Central memory CD4-positive, alpha-beta T cell (primary cell): Measurements from ENCODE around the gene PEAK1.

Source experiments
- DNase-seq: peaks from one replicate; pipeline ENCODE4 v3.0.0; 2022

Gene PEAK1

DNA sequence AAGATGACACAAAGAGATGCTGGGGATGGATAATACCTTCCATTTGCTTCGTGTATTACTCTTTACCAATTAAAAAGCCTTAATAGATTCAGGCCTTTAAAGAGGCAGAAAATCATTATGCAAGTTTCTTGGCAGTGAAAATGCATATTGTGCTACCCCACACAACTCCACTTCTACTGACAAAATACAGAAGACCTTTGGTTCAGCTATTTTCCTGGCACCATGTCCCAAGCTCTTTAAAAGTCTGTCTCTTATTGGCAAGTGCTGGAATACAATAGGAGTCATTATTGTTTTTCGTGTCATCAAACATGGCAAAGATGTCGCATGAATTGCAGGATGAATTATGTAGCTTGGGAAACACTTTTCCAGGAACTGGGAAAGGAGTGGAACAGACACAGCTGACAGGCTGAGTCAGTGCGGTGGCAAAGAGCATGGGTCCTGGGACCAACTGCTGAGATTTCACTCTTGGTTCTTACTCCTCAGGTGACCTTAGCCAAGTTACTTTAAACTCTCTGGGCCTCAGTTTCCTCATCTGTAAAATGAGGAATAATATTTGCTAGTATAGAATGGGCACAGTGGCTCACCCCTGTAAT is 343.5 kb downstream of the PEAK1 start:
- DNase-seq = no peak

DNA sequence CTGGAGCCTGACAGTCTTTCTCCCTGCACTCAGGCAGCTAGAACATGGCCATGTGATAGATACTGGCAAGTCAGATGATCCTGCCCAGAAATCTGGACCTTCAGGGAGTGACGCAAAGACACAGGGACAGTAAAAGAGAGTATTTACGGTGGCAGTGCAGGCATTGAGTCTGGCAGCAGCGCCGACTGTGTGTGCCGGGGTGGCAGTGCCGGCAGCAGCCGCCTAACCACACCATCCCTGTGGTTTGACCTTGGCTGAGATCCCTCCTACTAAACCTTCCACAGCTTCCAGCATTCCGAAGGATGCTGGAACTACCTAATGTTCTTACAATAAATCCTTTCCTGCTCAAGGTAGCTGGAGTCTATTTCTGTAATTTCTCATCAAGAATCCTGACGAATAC is 344.4 kb downstream of the PEAK1 start:
- no peak for DNase-seq

DNA sequence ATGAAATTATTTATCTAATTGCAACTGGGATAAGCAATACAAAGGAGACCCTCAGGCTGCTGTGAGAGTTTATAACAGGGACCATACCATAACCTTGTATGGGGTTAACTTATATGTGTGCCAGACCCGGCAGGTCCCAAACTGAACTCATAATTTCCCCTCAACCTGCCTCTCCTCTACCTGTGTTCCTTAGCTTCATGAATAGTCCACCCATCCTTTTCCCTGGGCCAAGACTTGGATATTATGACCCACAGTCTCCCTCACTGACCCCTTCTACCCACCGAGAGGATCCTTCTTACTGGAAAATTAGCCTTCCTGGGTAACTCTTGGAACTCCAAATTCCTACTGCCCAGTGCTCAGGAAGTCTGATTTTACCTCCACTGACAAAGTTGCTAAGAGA is 345.6 kb downstream of the PEAK1 start:
- no peak for DNase-seq

DNA sequence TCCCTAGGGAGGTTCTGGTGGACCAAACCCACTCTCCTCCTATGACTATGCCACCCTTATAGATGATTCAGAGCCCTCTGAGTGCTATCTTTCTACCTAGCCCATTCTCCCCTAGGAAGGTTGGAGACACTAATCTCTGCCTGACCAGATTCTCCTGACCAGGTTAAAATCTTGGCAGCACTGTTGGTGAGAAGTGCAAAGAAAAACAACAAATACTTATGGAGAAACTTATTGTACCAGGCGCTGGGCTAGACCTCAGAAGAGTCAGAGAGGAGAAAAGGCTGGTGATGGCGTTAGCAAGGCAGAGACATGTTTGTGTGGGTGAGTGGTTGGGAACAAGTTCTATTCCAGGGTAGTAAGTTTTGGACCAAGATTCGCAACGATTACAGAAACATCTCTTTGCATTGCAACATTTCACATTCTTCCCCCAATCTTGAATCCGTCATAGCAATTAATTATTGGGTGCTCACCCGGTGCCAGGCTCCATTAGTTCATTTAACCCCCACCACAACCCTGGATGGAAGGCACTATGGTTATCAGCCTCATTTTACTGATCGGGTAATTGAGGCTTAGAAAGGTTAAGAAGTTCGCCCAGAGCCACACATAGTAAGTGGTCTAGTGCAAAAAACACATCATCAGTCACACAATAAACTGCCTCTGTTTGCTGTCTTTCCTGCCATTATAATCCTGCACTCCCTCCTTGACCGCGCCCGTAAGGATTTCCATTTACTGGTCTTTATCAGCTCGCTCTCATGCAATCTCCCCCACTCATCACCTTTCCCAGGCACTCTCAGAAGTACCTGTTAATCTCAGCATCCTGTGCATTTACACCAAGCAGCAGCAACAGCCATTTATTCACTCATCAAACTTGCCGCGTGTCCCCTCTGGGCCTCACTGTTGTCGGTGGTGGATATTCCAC is 348.3 kb downstream of the PEAK1 start:
- DNase-seq = no peak

DNA sequence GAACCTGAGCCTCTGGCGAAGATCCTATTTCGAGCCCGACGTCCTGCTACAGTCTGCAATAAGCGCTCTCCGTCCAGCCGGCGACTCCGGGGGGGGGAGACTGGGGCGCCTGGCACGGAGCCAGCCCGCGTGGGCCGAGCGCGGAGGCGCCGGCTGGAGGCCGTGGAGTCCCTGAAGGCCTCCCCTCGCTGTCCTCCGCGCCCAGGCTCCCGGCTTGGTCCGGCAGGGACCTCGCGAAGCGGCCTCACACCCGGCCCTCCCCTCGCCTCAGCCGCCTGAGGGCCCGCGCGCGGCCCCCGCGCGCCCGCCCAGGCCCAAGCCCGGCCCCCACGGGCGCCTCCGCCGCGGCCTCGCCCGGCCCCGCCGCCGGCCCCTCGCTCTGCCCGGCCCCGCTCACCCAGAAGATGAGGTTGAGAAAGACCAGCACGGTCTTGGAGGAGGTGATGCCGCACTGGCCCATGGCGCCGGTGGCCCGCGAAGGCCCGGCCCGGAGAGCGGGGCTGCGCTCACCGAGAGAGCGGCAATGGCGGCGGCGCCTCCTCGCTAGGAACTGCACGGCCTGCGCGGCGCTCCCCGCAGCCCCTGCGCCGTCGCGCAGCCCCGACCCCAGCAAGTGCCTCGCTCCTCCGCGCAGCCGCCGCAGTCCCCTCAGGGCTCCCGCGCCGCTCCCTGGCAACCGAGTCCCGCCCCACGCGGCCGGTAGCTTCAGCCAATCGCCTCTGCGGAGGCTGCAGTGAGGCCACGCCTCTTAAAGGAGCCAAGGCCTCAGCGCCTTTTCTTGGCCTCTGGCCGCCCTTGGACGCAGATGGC is 349.2 kb downstream of the PEAK1 start, which contains the start of gene TSPAN3:
Gene TSPAN3 (minus strand): TSS at position 615 of the 810 bp plus-strand sequence. CDS start 155 bp downstream, at position 460.
- DNase-seq = peak; percentile 87

DNA sequence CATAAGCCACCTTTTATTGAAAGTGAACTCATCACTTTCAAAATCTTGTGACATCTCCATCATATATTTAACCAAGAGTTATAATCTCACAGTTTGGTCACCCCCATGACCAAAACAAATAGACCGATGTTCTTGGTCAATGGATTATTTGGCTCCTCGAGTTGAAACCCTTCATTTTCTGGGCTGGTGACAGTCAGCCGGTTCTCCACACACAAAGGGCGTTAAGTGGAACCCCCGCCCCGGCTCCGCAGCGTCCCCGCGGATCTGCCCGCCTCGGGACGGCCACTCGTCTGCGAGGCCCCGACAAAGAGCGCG is 349.8 kb downstream of the PEAK1 start:
- DNase-seq = no peak

DNA sequence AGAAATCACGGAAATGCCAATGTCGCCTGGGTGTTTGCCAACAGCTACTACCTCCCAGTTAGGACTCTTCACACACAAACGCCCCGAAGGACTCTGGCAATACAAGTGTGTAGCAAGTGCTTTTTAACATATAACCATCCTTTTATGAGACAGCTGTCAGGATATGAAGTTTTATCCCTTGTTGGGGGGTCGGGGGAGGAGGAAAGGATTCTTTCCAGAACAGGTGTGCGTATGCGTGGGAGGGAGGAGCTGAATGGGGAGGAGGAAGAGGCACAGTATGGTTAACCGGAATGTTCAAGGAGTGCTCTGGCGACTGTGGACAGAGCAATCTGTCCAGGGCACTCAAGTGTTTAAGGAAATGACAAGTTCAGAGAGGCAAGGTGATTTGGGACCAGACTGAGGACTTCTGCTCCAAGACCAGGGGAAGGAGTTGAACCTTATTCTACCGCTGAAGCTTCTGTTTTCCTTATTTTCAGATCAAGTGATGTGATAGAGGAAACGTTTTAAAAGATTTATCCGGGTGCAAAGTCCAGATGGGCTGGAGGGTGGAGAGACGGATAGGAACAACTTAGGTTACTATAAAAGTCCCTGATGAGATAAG is 350.3 kb downstream of the PEAK1 start:
- no peak for DNase-seq

DNA sequence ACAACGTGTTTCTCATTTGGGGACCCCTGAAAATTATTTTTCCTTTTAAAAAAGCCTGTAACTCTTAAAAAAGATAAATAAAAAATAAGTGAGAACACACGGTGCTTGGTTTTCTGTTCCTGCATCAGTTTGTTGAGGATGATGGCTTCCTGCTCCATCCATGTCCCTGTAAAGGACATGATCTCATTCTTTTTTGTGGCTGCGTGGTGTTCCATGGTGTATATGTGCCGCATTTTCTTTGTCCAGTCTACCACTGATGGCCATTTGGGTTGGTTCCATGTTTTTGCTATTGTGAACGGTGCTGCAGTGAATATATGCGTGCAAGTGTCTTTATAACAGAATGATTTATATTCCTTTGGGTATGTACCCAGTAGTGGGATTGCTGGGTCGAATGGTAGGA is 351.3 kb downstream of the PEAK1 start:
- DNase-seq = no peak

DNA sequence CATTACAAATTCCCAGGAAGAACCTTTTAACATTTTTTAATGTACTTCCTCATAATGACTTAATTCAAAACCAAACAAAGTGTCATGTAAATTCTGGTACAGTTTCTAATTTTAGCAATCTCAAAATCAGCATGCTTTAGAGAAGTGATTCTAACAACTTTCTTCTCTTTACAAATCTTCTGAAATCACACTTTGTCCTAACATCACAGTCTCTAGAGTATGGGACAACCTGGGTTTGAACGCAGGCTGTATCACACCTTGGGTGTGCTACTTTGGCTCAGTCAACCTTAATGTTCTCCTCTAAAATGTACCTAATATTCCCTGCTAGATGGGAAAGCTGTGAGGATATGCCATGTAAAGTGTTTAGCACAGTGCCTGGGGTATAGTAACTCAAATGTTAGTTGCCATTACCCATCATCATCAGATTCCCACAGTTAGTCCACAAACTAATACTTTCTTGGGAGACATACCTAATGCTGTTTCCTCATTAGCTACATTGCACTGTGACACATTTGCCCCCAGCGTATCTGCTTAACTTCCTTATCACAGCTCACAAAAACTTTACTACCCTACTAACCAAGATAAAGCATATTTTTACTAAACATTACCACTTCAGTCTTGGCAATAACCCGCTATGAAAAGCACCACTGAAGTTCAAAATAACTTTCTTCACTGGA is 352.1 kb downstream of the PEAK1 start:
- DNase-seq = no peak

DNA sequence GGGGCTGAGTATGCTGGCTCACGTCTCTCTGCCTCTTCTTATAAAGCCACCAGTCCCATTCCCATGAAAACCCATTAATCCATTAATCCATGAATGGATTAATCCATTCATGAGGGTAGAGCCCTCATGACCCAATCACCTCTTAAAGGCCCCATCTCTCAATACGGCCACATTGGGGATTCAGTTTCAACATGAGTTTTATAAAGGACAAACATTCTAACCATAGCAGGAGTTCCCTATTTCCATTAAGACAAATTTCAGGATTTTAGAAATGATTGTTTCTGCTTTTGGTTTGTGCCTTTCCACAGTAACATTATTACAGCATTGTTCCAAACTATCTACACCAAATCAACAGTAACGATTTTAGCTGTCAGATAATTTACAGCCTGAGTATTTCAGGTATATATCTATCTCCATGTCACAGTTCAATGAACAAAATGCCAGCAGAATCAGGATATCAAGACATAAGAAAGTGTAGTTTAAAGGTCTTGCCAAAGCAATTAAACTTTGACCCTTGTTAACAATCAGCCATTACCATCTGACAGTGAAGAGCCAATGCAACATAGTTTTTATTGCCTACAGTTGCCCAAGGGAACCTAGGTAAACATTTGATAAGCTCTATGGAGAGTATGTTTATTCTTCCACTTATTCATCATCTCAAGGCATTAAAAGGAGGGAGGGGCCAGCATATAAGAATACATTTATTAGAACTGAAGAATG is 352.8 kb downstream of the PEAK1 start:
- DNase-seq = no peak

DNA sequence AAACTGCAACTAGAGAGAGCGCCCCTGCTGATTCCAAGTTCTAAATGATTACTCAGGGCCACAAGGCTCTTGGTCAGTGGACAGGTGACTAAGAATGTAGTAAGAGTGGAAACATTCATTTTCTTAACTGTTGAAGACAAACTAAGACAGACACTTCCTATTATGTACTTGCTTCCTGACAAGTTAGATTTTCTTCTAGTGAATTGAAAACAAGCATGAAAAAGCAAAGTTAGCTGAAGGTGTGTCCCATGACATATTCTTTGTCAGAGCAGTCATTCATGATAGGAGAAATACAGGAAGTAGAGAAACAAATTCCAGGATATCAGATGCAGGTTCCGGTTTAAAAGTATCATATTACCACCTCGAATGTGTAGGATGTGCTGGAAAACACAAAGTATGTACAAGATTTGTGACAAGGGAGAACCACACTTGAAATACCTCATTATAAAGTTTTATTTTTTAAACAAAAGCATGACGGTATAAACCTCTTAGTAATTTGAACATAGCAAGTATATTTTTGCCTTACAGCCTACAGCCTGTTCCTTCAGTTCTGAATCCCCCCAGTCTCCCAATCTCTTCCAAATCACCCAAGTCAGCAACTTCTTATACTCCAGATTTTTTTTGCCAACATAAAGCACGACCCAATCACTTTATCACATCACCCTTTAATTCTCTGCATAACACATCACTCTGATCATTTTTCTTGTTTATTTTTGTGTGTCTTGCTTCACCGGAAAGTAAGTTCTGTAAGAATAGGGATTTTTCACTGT is 355.2 kb downstream of the PEAK1 start:
- no peak for DNase-seq

DNA sequence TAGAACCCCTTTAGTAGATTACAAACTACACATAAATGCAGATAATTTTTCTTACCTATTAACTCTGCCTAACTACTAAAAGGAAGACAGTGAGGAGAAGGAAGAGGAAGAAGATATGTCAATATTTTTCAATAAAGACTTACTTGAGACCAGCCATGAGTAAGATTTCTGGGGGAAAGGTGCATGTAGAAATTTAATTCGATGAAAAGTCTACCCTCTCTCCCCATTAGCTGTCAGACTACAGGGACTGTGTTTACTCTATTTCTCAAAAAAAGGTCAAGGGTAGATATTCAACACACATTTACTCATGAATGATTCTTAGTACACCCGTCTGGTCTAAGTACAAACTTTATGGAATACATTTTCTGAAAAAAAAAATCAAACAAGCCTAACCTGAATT is 355.8 kb downstream of the PEAK1 start:
- no peak for DNase-seq

DNA sequence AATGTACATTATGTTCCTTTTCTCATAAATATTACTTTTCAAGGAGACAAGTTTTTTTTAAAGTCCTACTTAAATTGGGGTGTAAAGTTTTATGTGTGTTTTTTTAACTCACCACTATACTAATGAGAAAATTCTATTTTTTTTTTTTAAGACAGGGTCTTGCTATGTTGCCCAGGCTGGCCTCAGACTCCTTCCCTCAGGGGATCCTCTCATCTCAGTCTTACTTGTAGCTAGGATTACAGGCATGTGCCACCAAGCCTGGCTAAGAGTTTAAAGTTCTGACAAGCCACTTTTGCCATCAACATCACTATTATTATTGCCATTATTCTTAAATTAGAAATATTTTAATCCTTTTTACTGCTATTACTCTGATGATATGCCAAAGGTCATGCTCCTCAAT is 356.7 kb downstream of the PEAK1 start:
- no peak for DNase-seq

DNA sequence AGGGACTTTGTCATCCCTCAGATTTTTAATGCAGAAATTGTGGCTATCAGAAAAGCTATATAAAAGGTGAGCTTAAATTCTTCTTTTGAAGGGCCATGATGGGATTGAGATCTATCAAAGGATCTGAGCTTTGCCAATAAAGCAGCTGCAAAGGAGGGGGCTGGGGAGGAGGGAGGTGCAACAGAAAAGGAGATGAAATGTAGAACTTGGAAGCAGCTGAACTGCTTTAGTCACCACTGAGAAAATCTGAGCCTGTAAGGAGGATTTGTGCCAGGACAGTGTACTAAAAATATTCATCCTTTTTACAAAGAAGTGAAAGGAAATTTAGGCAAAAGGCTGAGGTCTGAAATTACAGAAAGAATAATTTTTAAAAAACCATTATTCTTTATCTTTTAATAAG is 359.4 kb downstream of the PEAK1 start:
- DNase-seq = no peak

DNA sequence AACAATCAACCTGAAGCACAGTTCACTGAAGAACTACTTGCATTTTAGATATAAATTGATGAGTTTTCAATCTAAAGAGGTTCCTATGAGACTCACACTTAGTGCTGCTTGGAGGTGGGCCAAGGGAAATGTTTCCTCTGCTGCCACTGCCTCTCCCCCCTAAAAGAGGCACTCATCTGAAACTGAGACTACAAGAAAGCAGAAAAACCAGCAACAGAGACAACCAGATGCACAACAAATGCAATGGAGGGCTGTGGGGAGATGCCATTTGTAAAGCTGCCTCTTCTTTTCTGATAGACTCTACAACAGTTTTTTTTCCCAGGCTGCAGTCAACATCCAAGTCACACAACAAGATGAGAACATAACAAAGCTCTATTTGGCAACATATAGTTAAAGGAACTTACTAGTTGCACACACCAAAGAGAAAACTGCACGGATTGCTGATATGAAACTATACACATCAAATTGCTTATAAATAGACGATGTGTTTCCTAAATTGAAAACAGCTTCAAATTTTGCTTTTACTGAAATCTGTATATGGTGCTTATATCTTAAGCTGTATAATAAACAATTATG is 360.0 kb downstream of the PEAK1 start:
- no peak for DNase-seq

DNA sequence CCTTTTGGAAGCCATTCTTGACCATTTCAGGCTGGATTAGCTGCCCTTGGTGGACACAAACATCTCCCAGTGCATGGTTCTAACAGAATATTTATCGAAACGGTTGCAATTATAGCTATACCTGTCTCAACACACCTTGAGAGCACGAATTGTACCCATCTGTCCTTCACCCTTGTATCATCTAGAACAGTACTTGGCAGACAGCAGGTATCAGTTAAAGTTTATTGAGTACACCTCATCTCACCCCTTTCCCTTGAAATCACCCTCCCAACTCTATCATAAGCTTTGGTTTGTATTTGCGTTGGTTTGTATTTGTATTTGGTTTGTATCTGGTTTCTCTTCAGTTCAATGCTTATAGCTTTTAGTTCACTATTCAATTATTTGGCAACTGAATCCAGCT is 361.4 kb downstream of the PEAK1 start:
- DNase-seq = no peak

DNA sequence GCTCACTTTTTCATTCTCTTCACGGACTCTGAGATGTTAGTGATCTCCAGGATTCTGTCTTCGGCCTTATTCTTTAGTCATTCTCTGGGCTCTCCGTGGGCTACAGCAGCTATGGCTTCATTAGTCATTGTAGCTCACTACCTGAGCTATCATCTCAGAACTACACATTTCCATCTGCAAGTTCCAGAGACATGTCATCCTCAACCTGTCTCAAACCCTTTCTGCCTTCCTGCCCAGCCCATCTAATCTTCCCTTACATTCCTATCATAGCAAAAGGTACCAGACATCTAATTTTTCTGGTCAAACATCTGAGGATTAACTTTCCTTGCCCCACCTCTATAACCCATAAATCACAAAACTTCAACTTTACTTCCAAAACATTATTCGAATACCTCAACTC is 362.2 kb downstream of the PEAK1 start:
- no peak for DNase-seq

DNA sequence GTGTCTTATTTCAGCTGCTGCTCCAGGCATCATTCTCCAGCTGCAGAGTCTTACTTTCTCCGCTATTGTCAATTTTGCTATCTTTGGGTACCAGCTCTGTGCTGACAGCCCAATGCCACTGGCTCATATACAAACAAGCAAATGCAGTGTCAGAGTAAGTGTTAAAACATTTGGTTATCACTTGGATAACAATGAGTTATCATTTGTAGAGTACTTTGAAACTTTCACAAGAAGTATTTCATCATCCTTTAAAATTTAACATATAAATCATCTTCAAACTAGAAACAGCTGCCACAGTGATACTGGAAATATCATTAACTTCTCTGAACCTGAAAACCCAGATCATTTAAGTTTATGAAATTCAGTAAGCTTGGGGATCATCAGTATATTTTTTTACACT is 362.8 kb downstream of the PEAK1 start:
- no peak for DNase-seq

DNA sequence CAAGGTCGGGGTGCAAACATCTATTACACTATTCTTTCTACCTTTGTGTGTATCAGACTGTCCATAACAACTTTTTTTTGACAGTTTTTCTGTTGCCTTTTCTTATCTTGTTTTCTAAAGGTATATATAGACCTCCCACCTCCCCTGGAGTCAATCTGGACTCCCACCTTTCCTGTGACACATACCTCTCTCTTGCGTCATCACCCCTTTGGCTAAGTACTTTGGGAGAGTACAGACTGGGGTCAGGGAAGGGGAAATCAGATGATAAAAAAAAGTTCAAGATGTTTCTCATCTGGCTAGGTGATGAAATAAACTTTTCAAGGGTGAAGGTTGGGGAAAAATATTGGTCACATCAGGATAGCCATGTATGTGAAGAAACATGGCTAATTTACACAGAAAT is 366.2 kb downstream of the PEAK1 start:
- DNase-seq = no peak

DNA sequence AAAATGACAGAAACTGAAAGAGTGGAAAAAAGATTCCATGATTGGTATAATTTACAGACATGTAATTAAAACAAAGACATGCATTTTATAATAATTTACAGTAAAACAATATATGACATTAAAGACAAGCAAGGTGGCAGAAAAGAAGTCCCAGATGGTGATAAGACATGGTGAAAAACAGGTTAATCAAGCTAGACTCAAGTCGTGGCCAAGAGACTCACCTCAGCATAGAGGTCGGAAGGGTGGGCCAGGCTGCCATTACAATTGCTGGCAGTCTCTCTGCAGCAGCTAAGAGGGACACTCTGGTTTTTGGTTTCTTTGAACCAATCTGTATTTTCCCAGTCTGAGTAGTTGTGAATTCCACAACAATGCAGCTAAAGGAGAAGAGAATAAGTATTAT is 367.3 kb downstream of the PEAK1 start:
- no peak for DNase-seq
